Ovary (tissue), 3 donors: ENCODE data around the gene AP2A2.

Experiments
- CTCF ChIP-seq, 3 donors: fragments of 450-650 bp in 2 of 3; fragments of 200-600 bp in 1 of 3; IDR thresholded peaks; one replicate each; pipeline versions ENCODE4 v1.5.1 to v1.8.0; 2016 to 2022; ENCODE audit warnings: antibody characterized with exemption in 3 of 3, mild to moderate bottlenecking in 1 of 3
- POLR2A ChIP-seq: fragments of 450-650 bp; IDR thresholded peaks from one replicate; pipeline ENCODE4 v1.6.1; 2017; ENCODE audit warnings: antibody characterized with exemption, mild to moderate bottlenecking, moderate library complexity
- donor health status: DM: no; HTN: no; CAD: no.

- TF ChIP-seq CTCF (IDR thresholded peaks at IDR 0.05) (no peak), POLR2A (no peak)
Measured at GRCh38 chr11:971731-972365, 46.2 kb downstream of the AP2A2 start.
